Prostate gland (tissue), 2 donors: ENCODE measurements around the gene AKAP17A. TPM values are rescaled to one million over a fixed set of nuclear protein-coding genes. Genes with fewer than 3 reads are reported as not detected.

Source experiments
- DNase-seq: peaks from one replicate; pipeline ENCODE4 v3.0.0-alpha.2; 2019; ENCODE audit warnings: low spot score
- H3K27ac ChIP-seq, 2 donors: fragments of 200-600 bp; sonication (generic); 2 replicates each; pipeline ENCODE4 v1.5.1; 2017 to 2019
- H3K27me3 ChIP-seq: fragments of 200-600 bp; sonication (generic); replicated peaks from 2 replicates; pipeline ENCODE4 v1.5.1; 2019; ENCODE audit not compliant: insufficient read depth
- H3K36me3 ChIP-seq, 2 donors: fragments of 200-600 bp; sonication (generic); 1 replicate in 1 of 2; 2 replicates in 1 of 2; pipeline versions ENCODE4 v1.5.1 to v1.8.1; 2017 to 2019
- H3K4me1 ChIP-seq: fragments of 200-600 bp; sonication (generic); replicated peaks from 2 replicates; pipeline ENCODE4 v1.5.1; 2019
- H3K4me3 ChIP-seq, 2 donors: fragments of 200-600 bp; sonication (generic); 2 replicates each; pipeline ENCODE4 v1.5.1; 2017 to 2019
- H3K9me3 ChIP-seq: fragments of 200-600 bp; sonication (generic); 2 replicates; pipeline ENCODE4 v1.5.1; 2017
- POLR2A ChIP-seq: fragments of 450-650 bp; IDR thresholded peaks from one replicate; pipeline ENCODE4 v1.6.1; 2016; ENCODE audit warnings: antibody characterized with exemption, mild to moderate bottlenecking
- POLR2AphosphoS5 ChIP-seq: sonication (generic); formaldehyde crosslinking; IDR thresholded peaks from one replicate; pipeline ENCODE4 v1.6.1; 2017; ENCODE audit warnings: antibody characterized with exemption
- WGBS: methylation state at CpG from one replicate; pipeline ENCODE4 v1.1.5; 2018; 5-methylcytosine and 5-hydroxymethylcytosine counted together
- intact Hi-C: fragments of 100-400 bp; cut with DNase I; formaldehyde crosslinking; loops from one replicate; pipeline ENCODE4 v1.14.2; 2022
- total RNA-seq, 2 donors: library from RNA; depleted of rRNA; stranded (reverse); fragments of >200 nt; gene quantifications; one replicate each; pipeline ENCODE4 v1.1.0, GENCODE V29; 2016
- TF ChIP-seq, protein P1 (sequence below), 4 experiments: fragments of 200-600 bp in 2 of 4; fragments of 450-650 bp in 2 of 4; sonication (generic) in 2 of 4; IDR thresholded peaks; 1 replicate in 3 of 4; 2 replicates in 1 of 4; pipeline ENCODE4 v1.5.1; 2016 to 2019; ENCODE audit warnings: antibody characterized with exemption in 4 of 4, mild to moderate bottlenecking in 2 of 4, moderate library complexity in 2 of 4

Gene AKAP17A, protein sequence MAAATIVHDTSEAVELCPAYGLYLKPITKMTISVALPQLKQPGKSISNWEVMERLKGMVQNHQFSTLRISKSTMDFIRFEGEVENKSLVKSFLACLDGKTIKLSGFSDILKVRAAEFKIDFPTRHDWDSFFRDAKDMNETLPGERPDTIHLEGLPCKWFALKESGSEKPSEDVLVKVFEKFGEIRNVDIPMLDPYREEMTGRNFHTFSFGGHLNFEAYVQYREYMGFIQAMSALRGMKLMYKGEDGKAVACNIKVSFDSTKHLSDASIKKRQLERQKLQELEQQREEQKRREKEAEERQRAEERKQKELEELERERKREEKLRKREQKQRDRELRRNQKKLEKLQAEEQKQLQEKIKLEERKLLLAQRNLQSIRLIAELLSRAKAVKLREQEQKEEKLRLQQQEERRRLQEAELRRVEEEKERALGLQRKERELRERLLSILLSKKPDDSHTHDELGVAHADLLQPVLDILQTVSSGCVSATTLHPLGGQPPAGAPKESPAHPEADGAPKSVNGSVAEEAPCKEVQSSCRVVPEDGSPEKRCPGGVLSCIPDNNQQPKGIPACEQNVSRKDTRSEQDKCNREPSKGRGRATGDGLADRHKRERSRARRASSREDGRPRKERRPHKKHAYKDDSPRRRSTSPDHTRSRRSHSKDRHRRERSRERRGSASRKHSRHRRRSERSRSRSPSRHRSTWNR
- total RNA-seq = 10 to 100 TPM; 45.5 to 97.7 TPM

DNA sequence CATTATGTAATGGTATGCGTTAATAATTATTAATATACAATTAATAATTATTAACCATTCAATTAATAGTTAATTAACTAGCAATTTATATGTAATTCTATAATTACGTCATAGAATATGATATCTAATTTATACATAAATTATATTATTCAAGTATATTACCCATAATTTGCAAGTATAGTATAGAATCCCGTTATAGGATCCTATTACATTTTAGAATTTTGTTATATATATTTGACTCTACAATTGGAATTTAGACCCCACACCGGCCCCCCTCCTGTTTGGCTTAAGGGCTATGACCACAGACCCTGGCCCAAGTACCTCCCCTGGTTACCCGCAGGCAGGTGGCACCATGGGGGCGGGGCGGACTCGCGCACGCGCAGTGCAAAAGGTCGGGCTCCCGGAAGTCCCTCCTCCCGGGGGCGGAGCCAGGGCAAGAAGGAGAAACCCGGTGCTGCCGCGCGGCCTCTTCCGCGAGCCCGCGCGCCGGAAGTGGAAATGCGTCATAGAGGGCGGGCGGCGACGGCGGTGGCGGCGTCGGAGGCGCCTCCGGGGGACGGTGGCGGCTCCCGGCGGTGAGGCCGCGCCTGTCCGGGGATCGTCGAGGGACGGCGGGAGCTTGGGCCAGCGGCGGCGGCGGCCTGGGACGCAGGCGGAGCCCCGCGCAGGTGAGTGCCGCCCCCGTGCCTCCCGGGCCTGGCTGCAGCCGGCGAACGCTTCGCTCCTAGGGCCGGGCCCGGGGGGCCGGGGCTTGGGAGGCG, at the start of gene AKAP17A:
Gene AKAP17A, plus strand, starts transcription at position 503 of the 761 bp plus-strand sequence. CDS start 1,859 bp downstream, outside the sequence.
- no peaks in the 10 kb centered on the region for H3K27me3 ChIP-seq
- H3K4me1 ChIP-seq = no peaks in the 10 kb centered on the region
- peak within 1 kb of the TSS; percentile 66 to 98 for H3K4me3 ChIP-seq
- no peaks in the 10 kb centered on the region for H3K9me3 ChIP-seq
- peak within 1 kb of the TSS; percentile 68 to 76 for H3K27ac ChIP-seq
- TF ChIP-seq POLR2AphosphoS5 (peak; percentile 95), POLR2A (peak; percentile 80)
- TF ChIP-seq, protein P1, sequence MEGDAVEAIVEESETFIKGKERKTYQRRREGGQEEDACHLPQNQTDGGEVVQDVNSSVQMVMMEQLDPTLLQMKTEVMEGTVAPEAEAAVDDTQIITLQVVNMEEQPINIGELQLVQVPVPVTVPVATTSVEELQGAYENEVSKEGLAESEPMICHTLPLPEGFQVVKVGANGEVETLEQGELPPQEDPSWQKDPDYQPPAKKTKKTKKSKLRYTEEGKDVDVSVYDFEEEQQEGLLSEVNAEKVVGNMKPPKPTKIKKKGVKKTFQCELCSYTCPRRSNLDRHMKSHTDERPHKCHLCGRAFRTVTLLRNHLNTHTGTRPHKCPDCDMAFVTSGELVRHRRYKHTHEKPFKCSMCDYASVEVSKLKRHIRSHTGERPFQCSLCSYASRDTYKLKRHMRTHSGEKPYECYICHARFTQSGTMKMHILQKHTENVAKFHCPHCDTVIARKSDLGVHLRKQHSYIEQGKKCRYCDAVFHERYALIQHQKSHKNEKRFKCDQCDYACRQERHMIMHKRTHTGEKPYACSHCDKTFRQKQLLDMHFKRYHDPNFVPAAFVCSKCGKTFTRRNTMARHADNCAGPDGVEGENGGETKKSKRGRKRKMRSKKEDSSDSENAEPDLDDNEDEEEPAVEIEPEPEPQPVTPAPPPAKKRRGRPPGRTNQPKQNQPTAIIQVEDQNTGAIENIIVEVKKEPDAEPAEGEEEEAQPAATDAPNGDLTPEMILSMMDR (IDR thresholded peaks at IDR 0.05) = peak in 2 of 4 experiments; percentile 43 to 44
- peak; percentile 93 for DNase-seq
- H3K36me3 ChIP-seq = peaks cover 0 to 13% of the 10 kb centered on the region in 2 donors
- intact Hi-C loops = loop anchor here (5.0 to 10.0 kb wide), 2 partner anchors 139 to 196 kb away; partner anchors contain the start of genes ASMTL and SLC25A6
- 3% methylated on average over 54 of the region's 66 CpGs for WGBS

DNA sequence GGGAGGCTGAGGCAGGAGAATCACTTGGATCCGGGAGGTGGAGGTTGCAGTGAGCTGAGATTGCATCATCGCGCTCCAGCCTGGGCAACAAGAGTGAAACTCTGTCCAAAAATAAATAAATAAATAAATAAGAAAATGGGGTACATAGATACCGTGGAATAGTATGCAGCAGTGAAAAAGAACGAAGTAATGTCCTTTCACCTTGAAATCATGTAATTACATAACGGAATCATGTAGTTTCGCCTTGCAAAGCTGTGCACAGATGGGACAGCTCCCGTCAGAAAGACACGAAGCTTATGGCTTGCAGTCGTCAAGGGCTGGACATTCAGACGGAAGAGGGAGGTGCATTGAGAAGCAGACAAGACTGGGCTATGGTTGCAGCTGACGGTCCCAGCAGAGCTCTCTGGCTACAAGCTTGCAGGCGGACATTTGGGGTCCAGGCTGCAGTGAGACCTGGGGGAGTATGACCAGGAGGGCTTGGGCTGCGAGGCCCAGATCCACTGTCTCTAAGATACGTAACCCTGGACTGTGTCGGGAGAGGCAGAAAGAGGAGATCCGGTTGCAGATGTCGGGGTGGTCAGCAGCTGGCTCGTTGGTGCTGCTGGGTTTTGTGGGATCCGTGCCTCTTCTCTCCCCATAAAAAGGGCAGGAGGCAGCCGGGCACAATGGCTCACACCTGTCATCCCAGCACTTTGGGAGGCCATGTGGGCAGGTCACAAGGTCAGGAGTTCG, 48.2 kb upstream of the AKAP17A start:
- H3K36me3 ChIP-seq = no peaks in the 10 kb centered on the region
- DNase-seq = no peak
- no peaks in the 10 kb centered on the region for H3K27me3 ChIP-seq
- no peak overlapping the region for H3K4me3 ChIP-seq
- 87% methylated on average over 22 of the region's 22 CpGs for WGBS
- H3K9me3 ChIP-seq = no peaks in the 10 kb centered on the region
- no peaks in the 10 kb centered on the region for H3K4me1 ChIP-seq
- TF ChIP-seq, protein P1 (IDR thresholded peaks at IDR 0.05) = no peak
- TF ChIP-seq POLR2AphosphoS5 (no peak), POLR2A (no peak)
- no peak overlapping the region for H3K27ac ChIP-seq
- intact Hi-C loops = no loop called here

DNA sequence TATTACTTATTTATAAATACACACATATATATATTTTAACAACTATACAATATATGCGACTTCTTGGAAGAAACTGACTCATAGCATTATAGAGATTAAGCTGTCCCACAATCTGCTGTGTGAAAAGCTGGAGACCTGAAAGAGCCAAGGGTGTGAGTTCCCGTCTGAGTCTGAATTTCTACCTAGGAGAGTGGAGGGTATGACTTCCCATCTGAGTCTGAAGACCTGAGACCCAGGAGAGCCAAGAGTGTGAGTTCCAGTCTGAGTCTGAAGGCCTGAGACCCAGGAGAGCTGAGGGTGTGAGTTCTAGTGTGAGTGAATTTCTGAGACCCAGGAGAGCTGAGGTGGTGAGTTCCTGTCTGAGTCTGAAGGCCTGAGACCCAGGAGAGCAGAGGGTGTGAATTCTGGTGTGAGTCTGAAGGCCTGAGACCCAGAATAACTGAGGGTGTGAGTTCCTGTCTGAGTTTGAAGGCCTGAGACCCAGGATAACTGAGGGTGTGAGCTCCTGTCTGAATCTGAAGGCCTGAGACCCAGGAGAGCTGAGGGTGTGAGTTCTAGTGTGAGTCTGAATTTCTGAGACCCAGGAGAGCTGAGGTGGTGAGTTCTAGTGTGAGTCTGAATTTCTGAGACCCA, 45.5 kb upstream of the AKAP17A start:
- Histone ChIP-seq H3K4me3 (no peak overlapping the region), H3K27me3 (no peaks in the 10 kb centered on the region), H3K36me3 (no peaks in the 10 kb centered on the region), H3K4me1 (no peaks in the 10 kb centered on the region), H3K27ac (no peak overlapping the region), H3K9me3 (no peaks in the 10 kb centered on the region)
- 83% methylated on average over 2 of the region's 2 CpGs for WGBS
- no peak for TF ChIP-seq POLR2A
- TF ChIP-seq POLR2AphosphoS5 = no peak
- TF ChIP-seq, protein P1 (IDR thresholded peaks at IDR 0.05) = no peak
- no peak for DNase-seq
- intact Hi-C loops = no loop called here

DNA sequence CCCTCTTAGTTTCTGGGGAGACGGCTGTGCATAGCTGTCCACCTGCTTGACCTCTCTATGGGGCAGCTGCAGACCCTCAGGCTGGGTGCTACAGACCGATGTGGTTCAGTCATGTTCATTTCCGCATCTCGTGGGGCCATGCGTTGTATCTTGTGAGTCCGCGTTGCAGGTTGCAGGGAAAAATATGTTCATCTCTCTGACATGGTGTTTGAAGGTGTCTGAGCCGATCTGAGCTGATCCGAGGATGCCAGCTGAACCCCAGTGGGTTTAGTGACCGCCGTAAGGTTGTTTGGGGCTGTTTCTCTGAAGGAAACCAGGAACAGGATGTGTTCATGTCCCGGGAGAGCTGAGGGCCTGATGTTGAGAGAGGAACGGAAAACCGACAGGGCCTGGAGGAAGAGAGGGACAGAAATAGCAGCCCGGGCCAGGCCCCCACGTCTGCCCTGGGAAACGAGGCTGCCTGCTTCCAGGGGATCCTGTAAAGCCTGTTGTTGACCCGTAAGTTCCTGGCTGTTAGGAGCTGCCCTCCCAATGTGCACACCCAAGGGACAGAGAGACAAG, 44.6 kb upstream of the AKAP17A start:
- DNase-seq = no peak
- no peak overlapping the region for H3K4me3 ChIP-seq
- no peaks in the 10 kb centered on the region for H3K4me1 ChIP-seq
- no peaks in the 10 kb centered on the region for H3K27me3 ChIP-seq
- H3K27ac ChIP-seq = no peak overlapping the region
- intact Hi-C loops = no loop called here
- no peaks in the 10 kb centered on the region for H3K36me3 ChIP-seq
- TF ChIP-seq POLR2A (no peak), POLR2AphosphoS5 (no peak)
- TF ChIP-seq, protein P1 (IDR thresholded peaks at IDR 0.05) = no peak
- H3K9me3 ChIP-seq = no peaks in the 10 kb centered on the region
- 82% methylated on average over 18 of the region's 18 CpGs for WGBS
